HepG2 (cell line): ENCODE measurements around the gene F12. TPM values are rescaled to one million over a fixed set of nuclear protein-coding genes. Genes with fewer than 3 reads are reported as not detected.

ENCODE experiments used
- ATAC-seq: fragments of 200-7000 bp; cut with Tn5 transposase; 3 replicates; pipeline ENCODE4 v1.9.1; 2020; ENCODE audit warnings: mild to moderate bottlenecking, moderate library complexity
- BruUV-seq: library from RNA; stranded (reverse); fragments of 400-500 nt; replicated peaks from 2 replicates; lab custom pipeline; 2021; lab: Mats Ljungman, UMichigan
- CTCF ChIA-PET: fragments of 300-600 bp; formaldehyde crosslinking; extraction: SDS; loops from one replicate; lab custom pipeline; 2021; ENCODE audit warnings: low total read pairs, inconsistent platforms, low intra/inter-chr PET ratio; lab: Yijun Ruan, JAX
- POLR2A ChIA-PET: fragments of 350-600 bp; sonication (Branson Sonifier 250); formaldehyde crosslinking; loops from one replicate; lab custom pipeline; 2020; ENCODE audit warnings: antibody characterized with exemption, inconsistent platforms; lab: Yijun Ruan, JAX
- DNase-seq: peaks from one replicate; pipeline ENCODE4 v3.0.0-alpha.2; 2015; ENCODE audit warnings: low spot score
- FAIRE-seq: peaks from 3 replicates; lab custom pipeline; 2011; peaks lifted over from hg19 to GRCh38; lab: Jason Lieb, UNC
- H2AFZ ChIP-seq: one replicate; pipeline ENCODE4 v1.6.1; 2011; ENCODE audit warnings: low read length, inconsistent platforms
- H3K27ac ChIP-seq: fragments of 300-600 bp; 3 replicates; pipeline ENCODE4 v1.8.0; 2011; ENCODE audit warnings: mixed run types, mild to moderate bottlenecking, mixed read lengths, low read length, inconsistent platforms; ENCODE audit not compliant: insufficient read depth; ENCODE audit errors: extremely low read length
- H3K27me3 ChIP-seq, 2 experiments: fragments of 200-600 bp in 1 of 2; 2 replicates in 1 of 2; 3 replicates in 1 of 2; pipeline versions ENCODE4 v1.6.0 to v1.8.0; 2011; ENCODE audit warnings: low read length in 2 of 2, mild to moderate bottlenecking in 2 of 2, moderate library complexity in 2 of 2, inconsistent platforms in 1 of 2; ENCODE audit not compliant: insufficient read depth in 2 of 2, control insufficient read depth in 1 of 2
- H3K36me3 ChIP-seq, 2 experiments: fragments of 200-600 bp in 1 of 2; replicated peaks in 1 of 2; 2 replicates in 1 of 2; 3 replicates in 1 of 2; pipeline versions ENCODE4 v1.5.1 to v1.8.0; 2011; ENCODE audit warnings: low read length in 2 of 2, inconsistent platforms in 1 of 2; ENCODE audit not compliant: insufficient read depth in 2 of 2, control insufficient read depth in 1 of 2
- H3K4me1 ChIP-seq: 2 replicates; pipeline ENCODE4 v1.5.1; 2012; ENCODE audit warnings: low read length, inconsistent platforms; ENCODE audit not compliant: insufficient read depth
- H3K4me2 ChIP-seq: 2 replicates; pipeline ENCODE4 v1.6.0; 2011; ENCODE audit warnings: low read depth, low read length, inconsistent platforms
- H3K4me3 ChIP-seq, 3 experiments: fragments of 200-600 bp in 1 of 3; sonication (generic), shearing (Covaris generic) in 1 of 3; replicated peaks in 1 of 3; 2 replicates each; pipeline ENCODE4 v1.5.1; 2011 to 2016; ENCODE audit warnings: low read length in 3 of 3, inconsistent platforms in 2 of 3, low read depth in 2 of 3, mild to moderate bottlenecking in 2 of 3, control low read depth in 1 of 3, mixed read lengths in 1 of 3; ENCODE audit not compliant: insufficient read depth in 1 of 3
- H3K79me2 ChIP-seq: one replicate; pipeline ENCODE4 v1.6.1; 2011; ENCODE audit warnings: low read length, inconsistent platforms; ENCODE audit not compliant: insufficient read depth
- H3K9ac ChIP-seq: 2 replicates; pipeline ENCODE4 v1.6.0; 2011; ENCODE audit warnings: mild to moderate bottlenecking, low read depth, low read length, inconsistent platforms; ENCODE audit not compliant: insufficient read depth
- H3K9me3 ChIP-seq: 2 replicates; pipeline ENCODE4 v1.5.1; 2012; ENCODE audit warnings: mild to moderate bottlenecking, low read length
- H4K20me1 ChIP-seq: 2 replicates; pipeline ENCODE4 v1.6.0; 2011; ENCODE audit warnings: inconsistent platforms, mild to moderate bottlenecking, low read length, moderate library complexity; ENCODE audit not compliant: insufficient read depth
- AKAP8 ChIP-seq: sonication (generic); formaldehyde crosslinking; IDR thresholded peaks from 2 replicates; pipeline ENCODE4 v1.5.1; 2020; ENCODE audit warnings: mild to moderate bottlenecking, missing genetic modification reagents
- POLR2A ChIP-seq, 2 experiments: IDR thresholded peaks; 2 replicates each; pipeline ENCODE4 v1.6.1; 2011; ENCODE audit warnings: low read depth in 2 of 2, low read length in 2 of 2, mild to moderate bottlenecking in 1 of 2, moderate library complexity in 1 of 2; ENCODE audit not compliant: insufficient read depth in 1 of 2
- POLR2G ChIP-seq: fragments of 200-400 bp; formaldehyde crosslinking; IDR thresholded peaks from 2 replicates; pipeline ENCODE4 v1.6.1; 2018; ENCODE audit warnings: mild to moderate bottlenecking, low read depth, low read length, moderate library complexity
- RAD51 ChIP-seq: fragments of 450-650 bp; IDR thresholded peaks from 2 replicates; pipeline ENCODE4 v1.6.1; 2016; ENCODE audit warnings: borderline replicate concordance
- RBM22 ChIP-seq: fragments of 200-400 bp; formaldehyde crosslinking; optimal IDR thresholded peaks from 2 replicates; pipeline ENCODE3; 2017; ENCODE audit warnings: mild to moderate bottlenecking, low read length, moderate library complexity
- WGBS: methylation state at CpG from one replicate; pipeline ENCODE4 v1.1.6; 2017; ENCODE audit warnings: low lambda C conversion rate; 5-methylcytosine and 5-hydroxymethylcytosine counted together
- in situ Hi-C: cut with HindIII; loops from 2 replicates; pipeline ENCODE4 v1.10.0; 2017; ENCODE audit warnings: low pct_unique_long_range_greater_than_20kb; ENCODE audit not compliant: extremely low pct_ligation_motif_present
- intact Hi-C: fragments of 100-400 bp; cut with micrococcal nuclease; formaldehyde crosslinking; loops from one replicate; pipeline ENCODE4 v1.10.0; 2022; ENCODE audit not compliant: unreplicated experiment
- polyA plus RNA-seq, 8 experiments: library from polyadenylated mRNA; depleted of rRNA in 3 of 8; stranded (reverse) in 7 of 8; unstranded in 1 of 8; fragments of >200 nt; fragmentation: Illumina TruSeq in 4 of 8; extraction: Trizol in 4 of 8; gene quantifications; 2 replicates each; pipeline versions ENCODE4 v1.2.1 to v1.2.3, GENCODE V29; 2011 to 2016; ENCODE audit warnings: low read depth in 4 of 8, missing spikeins in 1 of 8, mixed read lengths in 1 of 8; ENCODE audit not compliant: insufficient read depth in 1 of 8
- total RNA-seq, 5 experiments: library from RNA; depleted of rRNA; stranded (reverse); fragments of >200 nt; fragmentation: Illumina TruSeq; extraction: Trizol; gene quantifications; 2 replicates each; pipeline ENCODE4 v1.2.3, GENCODE V29; 2016; ENCODE audit warnings: low read depth in 1 of 5

Gene F12
- total and polyA plus RNA-seq, 2 of the 13 experiments (the other 11 are each of a cell fraction or from before 2014, with no cell fraction given): 2.5 to 3.0 TPM

- no peak overlapping the region for H3K4me2 ChIP-seq
- BruUV-seq: TSS peak; percentile 59
- ATAC-seq (no peak), FAIRE-seq (no peak), DNase-seq (no peak)
- ChIA-PET POLR2A (interaction anchor here (0.8 to 4.2 kb wide), 5 partner anchors 10 to 66 kb away, joined by 3 to 19 read pairs (median 8); partner anchors contain the start of gene GRK6), CTCF (no interaction called here)
- H3K79me2 ChIP-seq: no peaks in the 10 kb centered on the region
- in situ Hi-C loops: loop anchor here (5.0 kb wide), 1 partner anchor 133 kb away; the partner anchor contains the start of gene MXD3
- H3K4me3 ChIP-seq: no peak overlapping the region
- no peaks in the 10 kb centered on the region for H3K9me3 ChIP-seq
- no peaks in the 10 kb centered on the region for H3K27me3 ChIP-seq
- H3K27ac ChIP-seq: no peak overlapping the region
- H2AFZ ChIP-seq: no peak overlapping the region
- TF ChIP-seq RBM22 (peak; percentile 39), AKAP8 (CRISPR knock-in tag) (peak; percentile 34; the same call in 1 of the 2 replicates), POLR2G (peak; percentile 23), POLR2A (IDR thresholded peaks at IDR 0.05; ENCODE audit: insufficient read depth in 1 of 2, low read depth in 2 of 2, low read length in 2 of 2) (peak in 1 of 2 experiments; percentile 13; a peak in 1 of 4 replicates), RAD51 (no peak)
- peaks cover 49% of the 10 kb centered on the region for H3K4me1 ChIP-seq
- intact Hi-C loops: loop anchor here (5.0 kb wide), 1 partner anchor 118 kb away; no protein-coding TSS in a partner anchor
- H3K36me3 ChIP-seq: 0 out of 5 replicates have a peak, but pooled peaks cover 0 to 8% of the 10 kb centered on the region in 2 experiments
- 98% methylated on average over 9 of the region's 10 CpGs for WGBS
- H4K20me1 ChIP-seq: peaks cover 2% of the 10 kb centered on the region; the same call in 1 of the 2 replicates
- H3K9ac ChIP-seq: no peak overlapping the region
Measured at GRCh38 chr5:177445052-177445916, 35.9 kb upstream of the F12 start.
